ENCODE results near the gene CDR2. TPM values are rescaled to one million over a fixed set of nuclear protein-coding genes. Genes with fewer than 3 reads are reported as not detected.
"Not testable (repeated sequence)": the region's sequence is repeated elsewhere in the genome, so short reads cannot be mapped to it uniquely, and the experiment has no call there.

CDR2 gene
- total RNA-seq, 3 donors from 2014 or later, result 29.0 to 37.5 (median 35.1) TPM

DNA sequence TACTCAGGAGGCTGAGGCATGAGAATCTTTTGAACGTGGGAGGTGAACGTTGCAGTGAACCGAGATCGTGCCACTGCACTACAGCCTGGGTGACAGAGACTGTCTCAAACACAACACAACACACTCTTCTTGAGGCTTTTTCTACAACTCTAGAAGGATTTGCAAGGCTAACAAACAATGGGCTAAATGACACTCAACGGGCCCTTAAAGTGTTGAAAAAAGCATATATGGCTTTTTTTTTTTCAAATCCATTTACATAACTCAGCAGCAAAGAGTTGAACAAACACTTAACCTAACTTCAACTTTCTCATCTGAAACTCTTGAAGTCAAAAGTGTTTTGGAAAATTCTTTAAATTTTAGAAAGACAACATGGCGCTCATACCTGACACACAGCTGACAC lies 22.3 kb downstream of the CDR2 start:
- Mint-ChIP-seq H3K27me3 (ENCODE audit: low read depth) (no peaks in the 10 kb centered on the region), H3K9me3 (no peaks in the 10 kb centered on the region), H3K4me3 (no peak overlapping the region), H3K36me3 (ENCODE audit: insufficient read depth) (peaks cover 35% of the 10 kb centered on the region), H3K4me1 (ENCODE audit: low read depth) (peaks cover 48% of the 10 kb centered on the region)
- ATAC-seq, result no peak
- no peak for DNase-seq

GRCh38 chr16:22351017-22351416 lies 23.4 kb downstream of the CDR2 start:
- Mint-ChIP-seq H3K36me3 (ENCODE audit: insufficient read depth) (peaks cover 41% of the 10 kb centered on the region), H3K4me1 (ENCODE audit: low read depth) (peaks cover 46% of the 10 kb centered on the region)
- H3K4me3 Mint-ChIP-seq; DNase-seq; H3K27me3 Mint-ChIP-seq (ENCODE audit: low read depth); H3K9me3 Mint-ChIP-seq; ATAC-seq: not testable (repeated sequence)

DNA sequence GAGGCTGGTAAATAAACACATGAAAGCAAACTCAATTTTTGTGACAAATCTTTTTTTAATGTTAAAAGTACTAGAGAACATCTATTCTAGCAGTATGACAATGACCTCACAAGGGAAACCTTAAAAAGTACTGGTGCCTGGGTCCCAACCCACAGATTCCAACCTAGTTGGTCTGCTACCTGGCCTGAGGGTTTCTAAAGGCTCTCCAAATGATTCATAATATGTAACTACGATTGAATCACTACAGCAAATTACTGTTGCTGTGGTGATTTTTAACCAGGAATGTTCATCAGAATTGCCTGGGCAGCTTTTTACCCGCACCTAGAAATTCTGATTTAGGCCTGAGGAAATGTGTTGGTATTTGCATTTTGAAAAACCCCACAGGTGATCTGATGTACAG lies 26.1 kb downstream of the CDR2 start:
- H3K27me3 Mint-ChIP-seq (ENCODE audit: low read depth), result no peaks in the 10 kb centered on the region
- ATAC-seq, result no peak
- H3K4me1 Mint-ChIP-seq (ENCODE audit: low read depth), result peaks cover 21% of the 10 kb centered on the region
- DNase-seq, result no peak
- peaks cover 44% of the 10 kb centered on the region for H3K36me3 Mint-ChIP-seq (ENCODE audit: insufficient read depth)
- no peak overlapping the region for H3K4me3 Mint-ChIP-seq
- no peaks in the 10 kb centered on the region for H3K9me3 Mint-ChIP-seq

- peaks cover 3% of the 10 kb centered on the region for H3K9me3 Mint-ChIP-seq
- DNase-seq (no peak), ATAC-seq (no peak)
- H3K4me1 Mint-ChIP-seq (ENCODE audit: low read depth), result peaks cover 16% of the 10 kb centered on the region
- H3K27me3 Mint-ChIP-seq (ENCODE audit: low read depth), result no peaks in the 10 kb centered on the region
- H3K36me3 Mint-ChIP-seq (ENCODE audit: insufficient read depth), result peaks cover 52% of the 10 kb centered on the region
- no peak overlapping the region for H3K4me3 Mint-ChIP-seq
These were observed 27.2 kb downstream of the CDR2 start for GRCh38 chr16:22347100-22347820.

GRCh38 chr16:22346483-22346882 lies 27.9 kb downstream of the CDR2 start:
- DNase-seq, result no peak
- H3K27me3 Mint-ChIP-seq (ENCODE audit: low read depth), result no peaks in the 10 kb centered on the region
- H3K9me3 Mint-ChIP-seq, result peaks cover 3% of the 10 kb centered on the region
- ATAC-seq, result no peak
- no peak overlapping the region for H3K4me3 Mint-ChIP-seq
- H3K36me3 Mint-ChIP-seq (ENCODE audit: insufficient read depth), result peaks cover 56% of the 10 kb centered on the region
- peaks cover 16% of the 10 kb centered on the region for H3K4me1 Mint-ChIP-seq (ENCODE audit: low read depth)

GRCh38 chr16:22342082-22342481 lies 32.3 kb downstream of the CDR2 start:
- H3K36me3 Mint-ChIP-seq (ENCODE audit: insufficient read depth), result peaks cover 58% of the 10 kb centered on the region
- no peak overlapping the region for H3K4me3 Mint-ChIP-seq
- H3K9me3 Mint-ChIP-seq, result peaks cover 23% of the 10 kb centered on the region
- ATAC-seq, result no peak
- H3K27me3 Mint-ChIP-seq (ENCODE audit: low read depth), result no peaks in the 10 kb centered on the region
- H3K4me1 Mint-ChIP-seq (ENCODE audit: low read depth), result peaks cover 26% of the 10 kb centered on the region
- DNase-seq, result no peak

DNA sequence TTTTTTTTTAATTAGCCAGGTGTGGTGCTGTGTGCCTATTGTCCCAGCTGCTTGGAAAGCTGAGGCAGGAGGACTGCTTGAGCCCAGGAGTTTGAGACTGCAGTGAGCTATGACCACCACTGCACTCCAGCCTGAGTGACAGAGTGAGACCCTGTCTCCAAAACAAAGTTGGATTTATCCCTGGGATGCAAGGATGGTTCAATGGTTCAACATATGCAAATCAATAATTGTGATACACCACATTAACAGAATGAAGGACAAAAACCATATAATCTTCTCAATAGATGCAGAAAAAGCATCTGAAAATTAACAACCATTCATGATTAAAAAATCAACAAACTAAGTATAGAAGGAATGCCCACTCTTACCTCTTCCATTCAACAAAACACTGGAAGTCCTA lies 33.5 kb downstream of the CDR2 start:
- Mint-ChIP-seq H3K4me1 (ENCODE audit: low read depth) (peaks cover 24% of the 10 kb centered on the region), H3K9me3 (peaks cover 30% of the 10 kb centered on the region), H3K4me3 (no peak overlapping the region), H3K36me3 (ENCODE audit: insufficient read depth) (peaks cover 63% of the 10 kb centered on the region), H3K27me3 (ENCODE audit: low read depth) (no peaks in the 10 kb centered on the region)
- ATAC-seq (no peak), DNase-seq (no peak)

- ATAC-seq (peak in 1 of 2 donors; percentile 34), DNase-seq (no peak)
- peaks cover 82% of the 10 kb centered on the region for H3K36me3 Mint-ChIP-seq (ENCODE audit: insufficient read depth)
- no peaks in the 10 kb centered on the region for H3K27me3 Mint-ChIP-seq (ENCODE audit: low read depth)
- H3K4me1 Mint-ChIP-seq (ENCODE audit: low read depth), result peaks cover 24% of the 10 kb centered on the region
- no peak overlapping the region for H3K4me3 Mint-ChIP-seq
- peaks cover 30% of the 10 kb centered on the region for H3K9me3 Mint-ChIP-seq
These were observed 36.4 kb downstream of the CDR2 start for GRCh38 chr16:22337849-22338635.

GRCh38 chr16:22337045-22337444 lies 37.4 kb downstream of the CDR2 start:
- no peak for ATAC-seq
- Mint-ChIP-seq H3K9me3 (peaks cover 28% of the 10 kb centered on the region), H3K36me3 (ENCODE audit: insufficient read depth) (peaks cover 79% of the 10 kb centered on the region), H3K4me3 (no peak overlapping the region), H3K4me1 (ENCODE audit: low read depth) (peaks cover 18% of the 10 kb centered on the region), H3K27me3 (ENCODE audit: low read depth) (no peaks in the 10 kb centered on the region)
- no peak for DNase-seq

DNA sequence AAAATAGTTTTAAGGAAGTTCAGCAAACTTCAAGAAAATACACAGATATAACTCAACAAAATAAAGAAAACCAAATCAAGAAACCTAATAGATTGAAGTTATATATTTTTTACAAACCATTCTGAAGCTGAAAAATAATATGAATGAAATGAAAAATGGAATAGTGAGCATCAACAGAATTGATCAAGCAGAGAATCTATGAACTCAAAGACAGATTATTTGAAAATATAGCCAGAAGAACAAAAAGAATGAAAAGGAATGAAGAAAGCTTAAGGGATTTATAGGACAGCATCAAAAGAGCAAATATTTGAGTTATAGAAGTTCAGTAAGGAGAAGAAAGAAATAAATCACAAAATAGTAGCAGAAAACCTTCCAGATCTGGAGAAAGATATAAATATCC lies 37.8 kb downstream of the CDR2 start:
- Mint-ChIP-seq H3K27me3 (ENCODE audit: low read depth) (no peaks in the 10 kb centered on the region), H3K4me3 (no peak overlapping the region), H3K36me3 (ENCODE audit: insufficient read depth) (peaks cover 79% of the 10 kb centered on the region), H3K9me3 (peaks cover 28% of the 10 kb centered on the region), H3K4me1 (ENCODE audit: low read depth) (peaks cover 15% of the 10 kb centered on the region)
- no peak for ATAC-seq
- no peak for DNase-seq

DNA sequence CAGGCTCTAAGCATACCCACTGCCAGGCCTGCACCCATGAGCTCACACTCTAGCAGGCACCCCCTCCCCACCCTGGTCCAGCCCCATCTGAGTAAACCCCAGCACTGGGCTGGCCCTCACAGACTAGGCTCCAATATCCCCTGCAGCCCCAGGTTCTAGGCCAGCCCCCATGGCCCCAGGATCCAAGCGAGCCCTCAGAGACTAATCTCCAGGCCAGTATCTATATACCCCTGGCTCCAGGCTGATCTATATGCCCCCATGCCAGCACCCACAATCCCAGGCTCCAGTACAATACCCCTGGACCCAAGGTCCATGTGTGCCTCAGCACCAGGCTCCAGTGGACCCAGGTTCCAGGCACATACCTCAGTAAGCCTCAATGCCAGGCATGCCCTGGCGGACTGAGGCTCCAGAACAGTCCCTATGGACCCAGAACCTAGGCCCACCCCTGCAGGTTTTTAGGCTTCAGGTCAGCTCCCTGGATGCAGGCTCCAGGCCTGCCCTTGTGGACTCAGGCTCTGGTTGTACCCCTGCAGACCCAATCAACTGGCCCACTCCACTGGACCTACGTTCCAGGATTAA lies 38.7 kb downstream of the CDR2 start:
- Mint-ChIP-seq H3K4me1 (ENCODE audit: low read depth) (peaks cover 13% of the 10 kb centered on the region), H3K9me3 (peaks cover 28% of the 10 kb centered on the region), H3K4me3 (no peak overlapping the region), H3K27me3 (ENCODE audit: low read depth) (no peaks in the 10 kb centered on the region), H3K36me3 (ENCODE audit: insufficient read depth) (peaks cover 79% of the 10 kb centered on the region)
- ATAC-seq (no peak), DNase-seq (no peak)

- peaks cover 21% of the 10 kb centered on the region for H3K4me1 Mint-ChIP-seq (ENCODE audit: low read depth)
- DNase-seq, result no peak
- no peaks in the 10 kb centered on the region for H3K27me3 Mint-ChIP-seq (ENCODE audit: low read depth)
- H3K4me3 Mint-ChIP-seq, result no peak overlapping the region
- H3K9me3 Mint-ChIP-seq, result peaks cover 19% of the 10 kb centered on the region
- no peak for ATAC-seq
- peaks cover 74% of the 10 kb centered on the region for H3K36me3 Mint-ChIP-seq (ENCODE audit: insufficient read depth)
These were observed 40.9 kb downstream of the CDR2 start for GRCh38 chr16:22333457-22333994.

DNA sequence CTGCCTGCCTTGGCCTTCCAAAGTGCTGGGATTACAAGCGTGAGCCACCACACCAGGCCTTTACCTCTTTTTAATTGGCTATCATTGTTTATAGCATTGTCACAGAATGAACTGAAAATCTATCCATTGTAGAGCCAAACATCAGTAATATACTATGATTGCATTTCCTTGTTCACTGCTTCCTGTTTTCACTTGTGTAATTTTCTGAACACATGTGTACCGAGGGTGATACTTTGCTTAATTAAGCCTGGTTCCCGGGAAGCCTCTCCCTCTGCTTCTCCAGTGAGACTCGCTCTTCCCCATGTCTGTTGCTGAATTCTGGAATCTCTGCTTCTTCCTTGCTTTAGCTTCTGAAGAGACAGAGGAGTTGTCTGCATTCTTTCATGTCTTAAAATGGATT lies 44.1 kb downstream of the CDR2 start:
- ATAC-seq (no peak), DNase-seq (no peak)
- Mint-ChIP-seq H3K4me1 (ENCODE audit: low read depth) (peaks cover 10% of the 10 kb centered on the region), H3K4me3 (no peak overlapping the region), H3K27me3 (ENCODE audit: low read depth) (no peaks in the 10 kb centered on the region), H3K9me3 (no peaks in the 10 kb centered on the region), H3K36me3 (ENCODE audit: insufficient read depth) (peaks cover 47% of the 10 kb centered on the region)

- DNase-seq (no peak), ATAC-seq (no peak)
- peaks cover 36% of the 10 kb centered on the region for H3K36me3 Mint-ChIP-seq (ENCODE audit: insufficient read depth)
- H3K4me3 Mint-ChIP-seq, result no peak overlapping the region
- H3K27me3 Mint-ChIP-seq (ENCODE audit: low read depth), result no peaks in the 10 kb centered on the region
- H3K4me1 Mint-ChIP-seq (ENCODE audit: low read depth), result peaks cover 10% of the 10 kb centered on the region
- no peaks in the 10 kb centered on the region for H3K9me3 Mint-ChIP-seq
These were observed 45.2 kb downstream of the CDR2 start for GRCh38 chr16:22329199-22329695.
